ENCODE data around the gene PCSK9.

PCSK9 gene

GRCh38 chr1:55060133-55060999 is 21.0 kb downstream of the PCSK9 start:
- DNase-seq = no peak

- DNase-seq = no peak
Measured at GRCh38 chr1:55061000-55061705, 21.8 kb downstream of the PCSK9 start.

- no peak for DNase-seq
Measured at GRCh38 chr1:55061706-55062321, 22.5 kb downstream of the PCSK9 start.

GRCh38 chr1:55062801-55063576 is 23.6 kb downstream of the PCSK9 start:
- no peak for DNase-seq

- no peak for DNase-seq
Measured at GRCh38 chr1:55063577-55063942, 24.2 kb downstream of the PCSK9 start.

- no peak for DNase-seq
Measured at GRCh38 chr1:55064071-55064581, 24.8 kb downstream of the PCSK9 start.

GRCh38 chr1:55064861-55065263 is 25.5 kb downstream of the PCSK9 start:
- no peak for DNase-seq

- no peak for DNase-seq
Measured at GRCh38 chr1:55065648-55066047, 26.3 kb downstream of the PCSK9 start.

GRCh38 chr1:55067022-55067778 is 27.9 kb downstream of the PCSK9 start:
- DNase-seq = no peak

GRCh38 chr1:55067914-55068313 is 28.6 kb downstream of the PCSK9 start:
- DNase-seq = no peak

- no peak for DNase-seq
Measured at GRCh38 chr1:55068638-55069037, 29.3 kb downstream of the PCSK9 start.

- no peak for DNase-seq
Measured at GRCh38 chr1:55069280-55069679, 29.9 kb downstream of the PCSK9 start.

- no peak for DNase-seq
Measured at GRCh38 chr1:55070293-55071164, 31.2 kb downstream of the PCSK9 start.

- DNase-seq = no peak
Measured at GRCh38 chr1:55071477-55071876, 32.1 kb downstream of the PCSK9 start.

GRCh38 chr1:55073187-55073916 is 34.0 kb downstream of the PCSK9 start:
- no peak for DNase-seq

GRCh38 chr1:55074455-55074854 is 35.1 kb downstream of the PCSK9 start:
- no peak for DNase-seq

- no peak for DNase-seq
Measured at GRCh38 chr1:55076356-55076755, 37.0 kb downstream of the PCSK9 start.

GRCh38 chr1:55078470-55078869 is 39.1 kb downstream of the PCSK9 start:
- DNase-seq = no peak

GRCh38 chr1:55079651-55080050 is 40.3 kb downstream of the PCSK9 start:
- DNase-seq = no peak

- DNase-seq = no peak
Measured at GRCh38 chr1:55081188-55081904, 42.0 kb downstream of the PCSK9 start.
